B cell (primary cell): Measurements from ENCODE around the gene FILIP1. TPM values are rescaled to one million over a fixed set of nuclear protein-coding genes. Genes with fewer than 3 reads are reported as not detected.

Experiments
- ATAC-seq: fragments of 200-7000 bp; cut with Tn5 transposase; one replicate; pipeline ENCODE4 v1.10.0; 2021; ENCODE audit warnings: low read depth, mild to moderate bottlenecking, moderate number of reproducible peaks, moderate library complexity
- CTCF ChIA-PET: fragments of 350-600 bp; sonication (Branson Sonifier 250); formaldehyde crosslinking; loops from one replicate; lab custom pipeline; 2021; ENCODE audit warnings: antibody characterized with exemption, inconsistent platforms; lab: Charles Lee
- POLR2A ChIA-PET: fragments of 350-600 bp; sonication (Branson Sonifier 250); formaldehyde crosslinking; loops from one replicate; lab custom pipeline; 2021; ENCODE audit warnings: antibody characterized with exemption; lab: Charles Lee
- DNase-seq: peaks from one replicate; pipeline ENCODE4 v3.0.0; 2013
- H2AFZ ChIP-seq: 2 replicates; pipeline ENCODE4 v1.6.1; 2012; ENCODE audit warnings: mild to moderate bottlenecking, low read depth, low read length; ENCODE audit not compliant: insufficient read depth, poor library complexity, severe bottlenecking
- H3K27ac ChIP-seq, 2 donors: 1 replicate in 1 of 2; 2 replicates in 1 of 2; pipeline ENCODE4 v1.5.1; 2012 to 2013; ENCODE audit warnings: low read length in 2 of 2, mild to moderate bottlenecking in 2 of 2, moderate library complexity in 1 of 2
- H3K27me3 ChIP-seq, 4 experiments: fragments of 200-600 bp in 1 of 4; sonication (generic) in 1 of 4; replicated peaks in 1 of 4; 1 replicate in 2 of 4; 2 replicates in 2 of 4; pipeline versions ENCODE4 v1.6.1 to v1.7.0; 2013 to 2016; ENCODE audit warnings: low read length in 3 of 4, mild to moderate bottlenecking in 2 of 4, mixed read lengths in 1 of 4, moderate library complexity in 1 of 4; ENCODE audit not compliant: insufficient read depth in 4 of 4, control insufficient read depth in 3 of 4; ENCODE audit errors: control extremely low read depth in 1 of 4
- H3K36me3 ChIP-seq, 2 experiments: replicated peaks in 1 of 2; 1 replicate in 1 of 2; 2 replicates in 1 of 2; pipeline versions ENCODE4 v1.6.1 to v1.7.1; 2013; ENCODE audit warnings: low read length in 1 of 2; ENCODE audit not compliant: insufficient read depth in 2 of 2, control insufficient read depth in 1 of 2; ENCODE audit errors: control extremely low read depth in 1 of 2, extremely low read depth in 1 of 2
- H3K4me1 ChIP-seq, 2 donors: fragments of 200-600 bp in 1 of 2; sonication (generic) in 1 of 2; 1 replicate in 1 of 2; 2 replicates in 1 of 2; pipeline versions ENCODE4 v1.5.1 to v1.6.1; 2013 to 2017; ENCODE audit warnings: low read length in 2 of 2; ENCODE audit not compliant: control insufficient read depth in 2 of 2, insufficient read depth in 2 of 2
- H3K4me2 ChIP-seq: replicated peaks from 2 replicates; pipeline ENCODE3; 2012; ENCODE audit warnings: mild to moderate bottlenecking, low read depth, low read length; ENCODE audit not compliant: poor library complexity, severe bottlenecking
- H3K4me3 ChIP-seq, 5 experiments: fragments of 200-600 bp in 1 of 5; sonication (generic) in 1 of 5; 1 replicate in 3 of 5; 2 replicates in 2 of 5; pipeline versions ENCODE4 v1.5.1 to v1.7.0; 2011 to 2016; ENCODE audit warnings: low read length in 4 of 5, mild to moderate bottlenecking in 4 of 5, low read depth in 2 of 5, control low read depth in 1 of 5, moderate library complexity in 1 of 5; ENCODE audit not compliant: insufficient read depth in 1 of 5; ENCODE audit errors: control extremely low read depth in 1 of 5, extremely low read depth in 1 of 5
- H3K79me2 ChIP-seq: fragments of 200-600 bp; sonication (generic); one replicate; pipeline ENCODE4 v1.6.0; 2016; ENCODE audit warnings: low read length; ENCODE audit not compliant: control insufficient read depth, insufficient read depth
- H3K9ac ChIP-seq: fragments of 200-600 bp; sonication (generic); 2 replicates; pipeline ENCODE4 v1.6.1; 2017; ENCODE audit warnings: mild to moderate bottlenecking, low read length, moderate library complexity
- H3K9me3 ChIP-seq, 3 donors: one replicate each; pipeline versions ENCODE4 v1.6.1 to v1.7.1; 2013; ENCODE audit warnings: low read length in 2 of 3; ENCODE audit not compliant: control insufficient read depth in 2 of 3, insufficient read depth in 1 of 3; ENCODE audit errors: control extremely low read depth in 1 of 3
- H4K20me1 ChIP-seq: 2 replicates; pipeline ENCODE4 v1.6.0; 2012; ENCODE audit warnings: mild to moderate bottlenecking, low read length; ENCODE audit not compliant: insufficient read depth, control insufficient read depth, poor library complexity, severe bottlenecking
- H3K27ac Mint-ChIP-seq: one replicate; pipeline ENCODE4 v1.8.0; 2021; ENCODE audit warnings: mixed read lengths
- H3K27me3 Mint-ChIP-seq: one replicate; pipeline ENCODE4 v1.8.0; 2021; ENCODE audit warnings: mixed read lengths
- H3K4me1 Mint-ChIP-seq: one replicate; pipeline ENCODE4 v1.8.0; 2021; ENCODE audit warnings: mixed read lengths
- H3K4me3 Mint-ChIP-seq: one replicate; pipeline ENCODE4 v1.8.0; 2021; ENCODE audit warnings: mixed read lengths
- H3K9me3 Mint-ChIP-seq: one replicate; pipeline ENCODE4 v1.8.0; 2022; ENCODE audit warnings: mixed read lengths; ENCODE audit not compliant: insufficient read depth
- CTCF ChIP-seq: fragments of 200-600 bp; IDR thresholded peaks from one replicate; pipeline ENCODE4 v1.8.0; 2022; ENCODE audit warnings: antibody characterized with exemption, mild to moderate bottlenecking
- EZH2 ChIP-seq: IDR thresholded peaks from 2 replicates; pipeline ENCODE4 v1.6.1; 2012; ENCODE audit warnings: borderline replicate concordance, low read depth, mild to moderate bottlenecking, moderate library complexity, low read length; ENCODE audit not compliant: insufficient read depth, poor library complexity, severe bottlenecking
- WGBS: methylation state at CpG from one replicate; pipeline ENCODE4 v1.1.5; 2013; ENCODE audit warnings: missing lambda C conversion rate; ENCODE audit not compliant: insufficient coverage; 5-methylcytosine and 5-hydroxymethylcytosine counted together
- intact Hi-C: fragments of 100-400 bp; cut with micrococcal nuclease; formaldehyde crosslinking; loops from one replicate; pipeline ENCODE4 v1.10.0; 2022
- polyA plus RNA-seq: library from polyadenylated mRNA; depleted of rRNA; stranded (reverse); fragments of >200 nt; gene quantifications from 2 replicates; pipeline ENCODE4 v1.2.3, GENCODE V29; 2012
- total RNA-seq, 2 donors: library from RNA; stranded (reverse); fragments of 120-200 nt in 1 of 2; gene quantifications; 1 replicate in 1 of 2; 2 replicates in 1 of 2; pipeline versions ENCODE4 v1.2.3 to v1.2.4, GENCODE V29; 2013 to 2022

Gene FILIP1
- total and polyA plus RNA-seq, 2 donors (not counting 1 experiment from before 2014, with no cell fraction given) = not detected

GRCh38 chr6:75427329-75427728 lies 66.3 kb downstream of the FILIP1 start:
- ATAC-seq (no peak), DNase-seq (no peak)
- Histone ChIP-seq H3K4me1 (no peaks in the 10 kb centered on the region), H3K9ac (no peak overlapping the region), H3K79me2 (no peaks in the 10 kb centered on the region), H3K27ac (no peak overlapping the region), H3K36me3 (no peaks in the 10 kb centered on the region), H3K4me3 (no peak overlapping the region), H3K9me3 (no peaks in the 10 kb centered on the region), H2AFZ (no peak overlapping the region), H3K27me3 (no peaks in the 10 kb centered on the region), H4K20me1 (no peaks in the 10 kb centered on the region), H3K4me2 (no peak overlapping the region)
- WGBS = no CpG with 5 or more reads among the region's 2 CpGs
- no peaks in the 10 kb centered on the region for H3K9me3 Mint-ChIP-seq
- CTCF ChIA-PET = no interaction called here
- POLR2A ChIA-PET = no interaction called here
- H3K4me1 Mint-ChIP-seq = no peaks in the 10 kb centered on the region
- no peak overlapping the region for H3K27ac Mint-ChIP-seq
- intact Hi-C loops = no loop called here
- TF ChIP-seq EZH2 = no peak
- no peak for TF ChIP-seq CTCF
- no peak overlapping the region for H3K4me3 Mint-ChIP-seq
- H3K27me3 Mint-ChIP-seq = no peaks in the 10 kb centered on the region

- no peak overlapping the region for H3K27ac ChIP-seq
- no peaks in the 10 kb centered on the region for H3K4me1 ChIP-seq
- Mint-ChIP-seq H3K27ac (no peak overlapping the region), H3K4me1 (no peaks in the 10 kb centered on the region), H3K27me3 (peaks cover 4% of the 10 kb centered on the region), H3K4me3 (no peak overlapping the region), H3K9me3 (no peaks in the 10 kb centered on the region)
- H3K4me3 ChIP-seq = no peak overlapping the region
- 100% methylated on average over 1 of the region's 4 CpGs for WGBS
- H3K36me3 ChIP-seq = no peaks in the 10 kb centered on the region
- TF ChIP-seq CTCF (no peak), EZH2 (no peak)
- ATAC-seq (no peak), DNase-seq (no peak)
- intact Hi-C loops = no loop called here
- H3K27me3 ChIP-seq = no peaks in the 10 kb centered on the region
- H4K20me1 ChIP-seq = no peaks in the 10 kb centered on the region
- no peak overlapping the region for H3K4me2 ChIP-seq
- no peaks in the 10 kb centered on the region for H3K79me2 ChIP-seq
- POLR2A ChIA-PET = no interaction called here
- CTCF ChIA-PET = no interaction called here
- H3K9me3 ChIP-seq = no peaks in the 10 kb centered on the region
- no peak overlapping the region for H3K9ac ChIP-seq
- H2AFZ ChIP-seq = no peak overlapping the region
These were observed 68.7 kb downstream of the FILIP1 start for GRCh38 chr6:75424618-75425548.
